K562 (cell line): Measurements from ENCODE around the gene UBE2L6. TPM values are rescaled to one million over a fixed set of nuclear protein-coding genes. Genes with fewer than 3 reads are reported as not detected.

Experiments used
- C11orf30 ChIP-seq: fragments of 450-650 bp; IDR thresholded peaks from 2 replicates; pipeline ENCODE4 v1.6.1; 2016; ENCODE audit warnings: low read depth, mild to moderate bottlenecking
- CC2D1A ChIP-seq: fragments of 450-650 bp; IDR thresholded peaks from 2 replicates; pipeline ENCODE4 v1.6.1; 2017; ENCODE audit warnings: mild to moderate bottlenecking
- CXXC5 ChIP-seq: fragments of 250-450 bp; sonication (Bioruptor Pico); IDR thresholded peaks from 2 replicates; pipeline ENCODE4 v1.8.0; 2022; ENCODE audit warnings: inconsistent platforms, mild to moderate bottlenecking, moderate library complexity
- EP300 ChIP-seq: IDR thresholded peaks from 2 replicates; pipeline ENCODE4 v1.6.1; 2012; ENCODE audit warnings: low read length, improper control_type of control experiment
- ETV1 ChIP-seq: fragments of 450-650 bp; conservative IDR thresholded peaks from 2 replicates; pipeline ENCODE4 v1.6.1; 2016; ENCODE audit warnings: missing genetic modification characterization, control low read depth, low read depth, missing compliant biosample characterization
- KLF6 ChIP-seq: fragments of 250-450 bp; sonication (Bioruptor Pico); IDR thresholded peaks from 2 replicates; pipeline ENCODE4 v1.4.0; 2020; ENCODE audit warnings: mild to moderate bottlenecking, moderate library complexity, borderline replicate concordance
- MAZ ChIP-seq, 2 experiments: fragments of 450-650 bp in 1 of 2; sonication (generic) in 1 of 2; formaldehyde crosslinking; IDR thresholded peaks in 1 of 2; conservative IDR thresholded peaks in 1 of 2; 2 replicates each; pipeline versions ENCODE4 v1.4.0 to v1.5.0; 2020; ENCODE audit warnings: mild to moderate bottlenecking in 1 of 2, missing genetic modification reagents in 1 of 2
- MYNN ChIP-seq, 2 experiments: sonication (generic); formaldehyde crosslinking in 1 of 2; IDR thresholded peaks; 2 replicates each; pipeline versions ENCODE4 v1.5.0 to v1.6.1; 2016 to 2020; ENCODE audit warnings: antibody characterized with exemption in 1 of 2, missing genetic modification reagents in 1 of 2
- NCOA2 ChIP-seq, 2 experiments: fragments of 450-650 bp; IDR thresholded peaks; 2 replicates each; pipeline ENCODE4 v1.6.1; 2018; ENCODE audit warnings: mild to moderate bottlenecking in 2 of 2, moderate library complexity in 1 of 2; ENCODE audit not compliant: partially characterized antibody in 2 of 2
- PHB ChIP-seq: fragments of 250-450 bp; sonication (Bioruptor Pico); IDR thresholded peaks from 2 replicates; pipeline ENCODE4 v1.5.0; 2021
- POLR2A ChIP-seq: fragments of 450-650 bp; conservative IDR thresholded peaks from 2 replicates; pipeline ENCODE4 v1.6.1; 2016
- SOX6 ChIP-seq: fragments of 450-650 bp; IDR thresholded peaks from 2 replicates; pipeline ENCODE4 v1.6.1; 2014; ENCODE audit warnings: mild to moderate bottlenecking
- TCF3 ChIP-seq: sonication (generic); formaldehyde crosslinking; IDR thresholded peaks from 2 replicates; pipeline ENCODE4 v1.4.0; 2020; ENCODE audit warnings: mild to moderate bottlenecking, missing genetic modification reagents
- THRAP3 ChIP-seq: fragments of 450-650 bp; IDR thresholded peaks from 2 replicates; pipeline ENCODE4 v1.6.1; 2016; ENCODE audit warnings: mild to moderate bottlenecking, inconsistent platforms, borderline replicate concordance
- ZNF347 ChIP-seq: fragments of 450-650 bp; formaldehyde crosslinking; IDR thresholded peaks from 2 replicates; pipeline ENCODE4 v1.4.0; 2020; ENCODE audit warnings: low read depth, mild to moderate bottlenecking, moderate library complexity
- ZNF592 ChIP-seq: fragments of 450-650 bp; IDR thresholded peaks from 2 replicates; pipeline ENCODE4 v1.6.1; 2017; ENCODE audit warnings: antibody characterized with exemption, mild to moderate bottlenecking
- polyA plus RNA-seq, 8 experiments: library from polyadenylated mRNA; depleted of rRNA in 4 of 8; stranded (reverse) in 5 of 8; unstranded in 3 of 8; fragments of >200 nt; fragmentation: Nextera tagmentation in 2 of 8; fragmentation: Illumina TruSeq in 1 of 8; extraction: Ambion mirVana in 2 of 8; extraction: Trizol in 1 of 8; gene quantifications; 2 replicates each; pipeline versions ENCODE4 v1.2.1 to v1.2.3, GENCODE V29; 2011 to 2014; ENCODE audit warnings: inconsistent platforms in 1 of 8, missing spikeins in 1 of 8
- total RNA-seq, 7 experiments: library from RNA; depleted of rRNA in 6 of 7; stranded (reverse); fragments of >200 nt in 6 of 7; fragmentation: Illumina TruSeq in 2 of 7; extraction: Trizol in 2 of 7; gene quantifications; 2 replicates each; pipeline versions ENCODE4 v1.2.1 to v1.2.3, GENCODE V29; 2011 to 2021; ENCODE audit warnings: low replicate concordance in 1 of 7
- TF ChIP-seq, protein P1 (sequence below), 2 experiments: fragments of 450-650 bp; formaldehyde crosslinking in 1 of 2; IDR thresholded peaks; 2 replicates each; pipeline versions ENCODE4 v1.4.0 to v1.6.1; 2014 to 2020; ENCODE audit warnings: mild to moderate bottlenecking in 2 of 2, borderline replicate concordance in 1 of 2, low read depth in 1 of 2

The UBE2L6 gene
- total and polyA plus RNA-seq, 9 of the 15 experiments (the other 6 are each of a cell fraction or from before 2014, with no cell fraction given): 5.9 to 24.9 (median 9.7) TPM

DNA sequence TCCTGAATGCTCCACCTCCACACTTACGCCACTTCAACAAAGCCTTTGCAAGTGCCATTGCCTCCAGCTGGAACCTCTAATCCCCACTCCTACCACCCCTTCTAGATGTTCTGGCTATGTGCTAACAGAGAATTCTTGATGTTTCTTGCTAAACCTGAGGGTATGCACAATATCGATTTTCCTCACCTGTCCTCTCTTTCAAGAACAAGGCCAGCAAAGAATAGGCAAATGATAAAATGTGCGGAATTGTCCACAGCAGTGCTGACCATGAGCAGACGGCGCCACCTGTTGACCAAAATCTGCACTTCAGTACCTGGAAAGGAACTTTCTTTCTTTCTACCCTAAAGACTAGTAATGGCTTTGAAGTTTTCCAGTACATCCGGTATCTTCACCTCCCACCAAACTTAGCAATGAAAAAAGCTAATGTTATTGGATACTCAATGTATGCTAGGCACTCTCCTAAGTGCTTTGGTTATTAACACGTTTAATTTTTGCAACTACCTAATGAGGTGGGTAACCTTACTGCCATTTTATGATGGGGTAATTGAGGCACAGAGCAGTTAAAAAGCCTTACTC is 40.3 kb downstream of the UBE2L6 start (continued):
- 0 out of 2 replicates have a peak, but pooled peaks have one; percentile 24 for TF ChIP-seq PHB
- TF ChIP-seq MAZ (CRISPR knock-in tag; conservative IDR thresholded peaks at IDR 0.05 in 1 of 2, IDR thresholded peaks at IDR 0.05 in 1 of 2): no peak
- 0 out of 2 replicates have a peak, but pooled peaks have one; percentile 53 for TF ChIP-seq KLF6 (CRISPR knock-in tag)
- TF ChIP-seq TCF3 (CRISPR knock-in tag): no peak
- no peak for TF ChIP-seq C11orf30
- TF ChIP-seq, protein P1, sequence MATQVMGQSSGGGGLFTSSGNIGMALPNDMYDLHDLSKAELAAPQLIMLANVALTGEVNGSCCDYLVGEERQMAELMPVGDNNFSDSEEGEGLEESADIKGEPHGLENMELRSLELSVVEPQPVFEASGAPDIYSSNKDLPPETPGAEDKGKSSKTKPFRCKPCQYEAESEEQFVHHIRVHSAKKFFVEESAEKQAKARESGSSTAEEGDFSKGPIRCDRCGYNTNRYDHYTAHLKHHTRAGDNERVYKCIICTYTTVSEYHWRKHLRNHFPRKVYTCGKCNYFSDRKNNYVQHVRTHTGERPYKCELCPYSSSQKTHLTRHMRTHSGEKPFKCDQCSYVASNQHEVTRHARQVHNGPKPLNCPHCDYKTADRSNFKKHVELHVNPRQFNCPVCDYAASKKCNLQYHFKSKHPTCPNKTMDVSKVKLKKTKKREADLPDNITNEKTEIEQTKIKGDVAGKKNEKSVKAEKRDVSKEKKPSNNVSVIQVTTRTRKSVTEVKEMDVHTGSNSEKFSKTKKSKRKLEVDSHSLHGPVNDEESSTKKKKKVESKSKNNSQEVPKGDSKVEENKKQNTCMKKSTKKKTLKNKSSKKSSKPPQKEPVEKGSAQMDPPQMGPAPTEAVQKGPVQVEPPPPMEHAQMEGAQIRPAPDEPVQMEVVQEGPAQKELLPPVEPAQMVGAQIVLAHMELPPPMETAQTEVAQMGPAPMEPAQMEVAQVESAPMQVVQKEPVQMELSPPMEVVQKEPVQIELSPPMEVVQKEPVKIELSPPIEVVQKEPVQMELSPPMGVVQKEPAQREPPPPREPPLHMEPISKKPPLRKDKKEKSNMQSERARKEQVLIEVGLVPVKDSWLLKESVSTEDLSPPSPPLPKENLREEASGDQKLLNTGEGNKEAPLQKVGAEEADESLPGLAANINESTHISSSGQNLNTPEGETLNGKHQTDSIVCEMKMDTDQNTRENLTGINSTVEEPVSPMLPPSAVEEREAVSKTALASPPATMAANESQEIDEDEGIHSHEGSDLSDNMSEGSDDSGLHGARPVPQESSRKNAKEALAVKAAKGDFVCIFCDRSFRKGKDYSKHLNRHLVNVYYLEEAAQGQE (IDR thresholded peaks at IDR 0.05; ENCODE audit: borderline replicate concordance): peak; percentile 89
- TF ChIP-seq, protein P1 (CRISPR knock-in tag; IDR thresholded peaks at IDR 0.05; ENCODE audit: low read depth): no peak
- no peak for TF ChIP-seq NCOA2 (IDR thresholded peaks at IDR 0.05; ENCODE audit: partially characterized antibody in 2 of 2)
- no peak for TF ChIP-seq ZNF347 (CRISPR knock-in tag)
- peak; percentile 69; the same call in 1 of the 2 replicates for TF ChIP-seq SOX6
- peak; percentile 27 for TF ChIP-seq CXXC5 (CRISPR knock-in tag)
- TF ChIP-seq EP300: 0 out of 2 replicates have a peak, but pooled peaks have one; percentile 34
- TF ChIP-seq ZNF592: peak; percentile 71
- peak; percentile 32; the same call in 1 of the 2 replicates for TF ChIP-seq POLR2A
- no peak for TF ChIP-seq THRAP3
- peak; percentile 73 for TF ChIP-seq ETV1 (tag)
- 0 out of 2 replicates have a peak, but pooled peaks have one; percentile 10 for TF ChIP-seq MYNN (IDR thresholded peaks at IDR 0.05)
- no peak for TF ChIP-seq MYNN (CRISPR knock-in tag; IDR thresholded peaks at IDR 0.05)
- TF ChIP-seq CC2D1A: peak; percentile 85; the same call in 1 of the 2 replicates
